PFSK-1 (cell line): ENCODE results near the gene MCM8.

Experiments
- FOXP2 ChIP-seq: optimal IDR thresholded peaks from 2 replicates; pipeline ENCODE3; 2011; ENCODE audit warnings: borderline replicate concordance, control low read depth, inconsistent platforms; ENCODE audit not compliant: insufficient read depth; ENCODE audit errors: extremely low read length, extremely low read depth
- POLR2AphosphoS5 ChIP-seq: IDR thresholded peaks from 2 replicates; pipeline ENCODE4 v1.6.1; 2012; ENCODE audit warnings: low read depth, mild to moderate bottlenecking, control low read depth, low read length, moderate library complexity
- REST ChIP-seq, 2 experiments: IDR thresholded peaks; 2 replicates each; pipeline versions ENCODE4 v1.6.1 to v1.8.0; 2011 to 2012; ENCODE audit warnings: low read depth in 2 of 2, low read length in 2 of 2, control low read depth in 1 of 2, inconsistent platforms in 1 of 2, mild to moderate bottlenecking in 1 of 2, moderate library complexity in 1 of 2; ENCODE audit not compliant: insufficient read depth in 1 of 2
- SIN3A ChIP-seq: IDR thresholded peaks from 2 replicates; pipeline ENCODE4 v1.6.1; 2012; ENCODE audit warnings: mild to moderate bottlenecking, low read length, moderate library complexity, borderline replicate concordance; ENCODE audit not compliant: insufficient read depth
- TAF1 ChIP-seq: IDR thresholded peaks from 2 replicates; pipeline ENCODE4 v1.6.1; 2012; ENCODE audit warnings: low read length, control low read depth, borderline replicate concordance; ENCODE audit not compliant: insufficient read depth

- TF ChIP-seq FOXP2 (no peak), SIN3A (no peak), POLR2AphosphoS5 (no peak), REST (IDR thresholded peaks at IDR 0.05; ENCODE audit: insufficient read depth in 1 of 2, low read depth in 2 of 2, low read length in 2 of 2) (no peak), TAF1 (no peak)
These were observed 19.0 kb upstream of the MCM8 start for GRCh38 chr20:5931411-5931810.
